Measurements from ENCODE around the gene THY1.

Gene THY1

GRCh38 chr11:119433358-119433725 is 10.4 kb upstream of the THY1 start:
- H3K4me1 Mint-ChIP-seq (ENCODE audit: low read depth) = peaks cover 3% of the 10 kb centered on the region
- no peak overlapping the region for H3K4me3 Mint-ChIP-seq
- no peak overlapping the region for H3K27ac Mint-ChIP-seq
- H3K27me3 Mint-ChIP-seq (ENCODE audit: low read depth) = no peaks in the 10 kb centered on the region
- no peak for DNase-seq (ENCODE audit: low spot score)
- H3K9me3 Mint-ChIP-seq = peaks cover 8% of the 10 kb centered on the region
- H3K36me3 Mint-ChIP-seq (ENCODE audit: low read depth) = no peaks in the 10 kb centered on the region

GRCh38 chr11:119432484-119433357 is 9.7 kb upstream of the THY1 start:
- Mint-ChIP-seq H3K36me3 (ENCODE audit: low read depth) (no peaks in the 10 kb centered on the region), H3K4me3 (no peak overlapping the region), H3K27ac (no peak overlapping the region), H3K9me3 (peaks cover 8% of the 10 kb centered on the region), H3K4me1 (ENCODE audit: low read depth) (peaks cover 7% of the 10 kb centered on the region), H3K27me3 (ENCODE audit: low read depth) (no peaks in the 10 kb centered on the region)
- DNase-seq (ENCODE audit: low spot score) = no peak

- Mint-ChIP-seq H3K27me3 (ENCODE audit: low read depth) (no peaks in the 10 kb centered on the region), H3K4me1 (ENCODE audit: low read depth) (peaks cover 8% of the 10 kb centered on the region), H3K4me3 (no peak overlapping the region), H3K27ac (no peak overlapping the region), H3K9me3 (peaks cover under 1% of the 10 kb centered on the region), H3K36me3 (ENCODE audit: low read depth) (no peaks in the 10 kb centered on the region)
- no peak for DNase-seq (ENCODE audit: low spot score)
These were observed 8.6 kb upstream of the THY1 start for GRCh38 chr11:119431523-119431922.

GRCh38 chr11:119427279-119427678 is 4.3 kb upstream of the THY1 start:
- Mint-ChIP-seq H3K27ac (no peak overlapping the region), H3K9me3 (no peaks in the 10 kb centered on the region), H3K27me3 (ENCODE audit: low read depth) (peaks cover 9% of the 10 kb centered on the region), H3K4me3 (no peak overlapping the region), H3K4me1 (ENCODE audit: low read depth) (peaks cover 20% of the 10 kb centered on the region), H3K36me3 (ENCODE audit: low read depth) (no peaks in the 10 kb centered on the region)
- DNase-seq (ENCODE audit: low spot score) = no peak

- H3K36me3 Mint-ChIP-seq (ENCODE audit: low read depth) = no peaks in the 10 kb centered on the region
- H3K4me3 Mint-ChIP-seq = no peak overlapping the region
- DNase-seq (ENCODE audit: low spot score) = peak; percentile 28
- peaks cover 30% of the 10 kb centered on the region for H3K4me1 Mint-ChIP-seq (ENCODE audit: low read depth)
- H3K9me3 Mint-ChIP-seq = no peaks in the 10 kb centered on the region
- H3K27ac Mint-ChIP-seq = no peak overlapping the region
- H3K27me3 Mint-ChIP-seq (ENCODE audit: low read depth) = peaks cover 15% of the 10 kb centered on the region
These were observed 3.2 kb upstream of the THY1 start for GRCh38 chr11:119426142-119426541.

GRCh38 chr11:119424775-119425174 is 1.8 kb upstream of the THY1 start:
- no peak overlapping the region for H3K27ac Mint-ChIP-seq
- peaks cover 30% of the 10 kb centered on the region for H3K4me1 Mint-ChIP-seq (ENCODE audit: low read depth)
- H3K27me3 Mint-ChIP-seq (ENCODE audit: low read depth) = peaks cover 15% of the 10 kb centered on the region
- no peak for DNase-seq (ENCODE audit: low spot score)
- no peaks in the 10 kb centered on the region for H3K9me3 Mint-ChIP-seq
- no peaks in the 10 kb centered on the region for H3K36me3 Mint-ChIP-seq (ENCODE audit: low read depth)
- no peak overlapping the region for H3K4me3 Mint-ChIP-seq

- Mint-ChIP-seq H3K27ac (no peak overlapping the region), H3K4me1 (ENCODE audit: low read depth) (peaks cover 30% of the 10 kb centered on the region), H3K27me3 (ENCODE audit: low read depth) (peaks cover 15% of the 10 kb centered on the region), H3K9me3 (no peaks in the 10 kb centered on the region), H3K4me3 (peak overlapping the region; percentile 47), H3K36me3 (ENCODE audit: low read depth) (no peaks in the 10 kb centered on the region)
- no peak for DNase-seq (ENCODE audit: low spot score)
These were observed 1.3 kb upstream of the THY1 start for GRCh38 chr11:119424276-119424675.

- no peak overlapping the region for H3K27ac Mint-ChIP-seq
- peaks cover 30% of the 10 kb centered on the region for H3K4me1 Mint-ChIP-seq (ENCODE audit: low read depth)
These were observed 710 bp upstream of the THY1 start for GRCh38 chr11:119423509-119424254.

GRCh38 chr11:119421941-119422808 is 797 bp downstream of the THY1 start:
- Mint-ChIP-seq H3K4me1 (ENCODE audit: low read depth) (peaks cover 24% of the 10 kb centered on the region), H3K36me3 (ENCODE audit: low read depth) (no peaks in the 10 kb centered on the region), H3K9me3 (no peaks in the 10 kb centered on the region), H3K27ac (peak overlapping the region; percentile 71), H3K27me3 (ENCODE audit: low read depth) (peaks cover 15% of the 10 kb centered on the region), H3K4me3 (peak overlapping the region; percentile 87)
- no peak for DNase-seq (ENCODE audit: low spot score)

More at GRCh38 chr11:119423509-119424254, 710 bp upstream of the THY1 start:
- Mint-ChIP-seq H3K9me3 (no peaks in the 10 kb centered on the region), H3K4me3 (peak overlapping the region; percentile 87), H3K27me3 (ENCODE audit: low read depth) (peaks cover 15% of the 10 kb centered on the region), H3K36me3 (ENCODE audit: low read depth) (no peaks in the 10 kb centered on the region)
- DNase-seq (ENCODE audit: low spot score) = no peak

GRCh38 chr11:119421351-119421750 is 1.6 kb downstream of the THY1 start:
- no peaks in the 10 kb centered on the region for H3K36me3 Mint-ChIP-seq (ENCODE audit: low read depth)
- DNase-seq (ENCODE audit: low spot score) = no peak

GRCh38 chr11:119420631-119421030 is 2.3 kb downstream of the THY1 start:
- no peak for DNase-seq (ENCODE audit: low spot score)
- Mint-ChIP-seq H3K27ac (no peak overlapping the region), H3K4me1 (ENCODE audit: low read depth) (peaks cover 17% of the 10 kb centered on the region), H3K36me3 (ENCODE audit: low read depth) (no peaks in the 10 kb centered on the region), H3K27me3 (ENCODE audit: low read depth) (peaks cover 15% of the 10 kb centered on the region), H3K4me3 (no peak overlapping the region), H3K9me3 (no peaks in the 10 kb centered on the region)

More at GRCh38 chr11:119421351-119421750, 1.6 kb downstream of the THY1 start:
- no peak overlapping the region for H3K27ac Mint-ChIP-seq
- H3K9me3 Mint-ChIP-seq = no peaks in the 10 kb centered on the region
- H3K4me1 Mint-ChIP-seq (ENCODE audit: low read depth) = peaks cover 21% of the 10 kb centered on the region
- peaks cover 15% of the 10 kb centered on the region for H3K27me3 Mint-ChIP-seq (ENCODE audit: low read depth)
- peak overlapping the region; percentile 87 for H3K4me3 Mint-ChIP-seq

- H3K36me3 Mint-ChIP-seq (ENCODE audit: low read depth) = no peaks in the 10 kb centered on the region
- H3K27ac Mint-ChIP-seq = no peak overlapping the region
- H3K9me3 Mint-ChIP-seq = no peaks in the 10 kb centered on the region
- peaks cover 17% of the 10 kb centered on the region for H3K4me1 Mint-ChIP-seq (ENCODE audit: low read depth)
- peaks cover 15% of the 10 kb centered on the region for H3K27me3 Mint-ChIP-seq (ENCODE audit: low read depth)
- H3K4me3 Mint-ChIP-seq = no peak overlapping the region
- DNase-seq (ENCODE audit: low spot score) = no peak
These were observed 3.0 kb downstream of the THY1 start for GRCh38 chr11:119419834-119420492.

GRCh38 chr11:119419246-119419645 is 3.7 kb downstream of the THY1 start:
- no peak overlapping the region for H3K4me3 Mint-ChIP-seq
- DNase-seq (ENCODE audit: low spot score) = no peak
- no peak overlapping the region for H3K27ac Mint-ChIP-seq
- peaks cover 17% of the 10 kb centered on the region for H3K27me3 Mint-ChIP-seq (ENCODE audit: low read depth)
- no peaks in the 10 kb centered on the region for H3K36me3 Mint-ChIP-seq (ENCODE audit: low read depth)
- H3K9me3 Mint-ChIP-seq = no peaks in the 10 kb centered on the region
- H3K4me1 Mint-ChIP-seq (ENCODE audit: low read depth) = peaks cover 16% of the 10 kb centered on the region
